MCF 10A (cell line): Measurements from ENCODE around the gene CCDC97. TPM values are rescaled to one million over a fixed set of nuclear protein-coding genes. Genes with fewer than 3 reads are reported as not detected.
A peak's percentile ranks its signal among the peaks of the same experiment; 100 is the strongest.

Source experiments
- BruUV-seq: library from RNA; stranded (reverse); fragments of 400-500 nt; replicated peaks from 2 replicates; lab custom pipeline; 2021; lab: Mats Ljungman, UMichigan
- CTCF ChIA-PET: fragments of 300-600 bp; sonication (Branson Sonifier 250); formaldehyde crosslinking; extraction: SDS; loops from one replicate; lab custom pipeline; 2021; ENCODE audit warnings: antibody characterized with exemption, inconsistent platforms; lab: Yijun Ruan, JAX
- POLR2A ChIA-PET: fragments of 300-600, 350-650 bp; sonication (Branson Sonifier 250); formaldehyde crosslinking; extraction: SDS; loops from one replicate; lab custom pipeline; 2020; ENCODE audit warnings: antibody characterized with exemption, inconsistent platforms; lab: Yijun Ruan, JAX
- DNase-seq: peaks from one replicate; pipeline ENCODE4 v3.0.0-alpha.2; 2018; ENCODE audit not compliant: unreplicated experiment
- H3K27ac Mint-ChIP-seq: one replicate; pipeline ENCODE4 v1.8.0; 2022; ENCODE audit warnings: mild to moderate bottlenecking, low read depth, mixed read lengths; ENCODE audit not compliant: unreplicated experiment
- H3K27me3 Mint-ChIP-seq: one replicate; pipeline ENCODE4 v1.8.0; 2022; ENCODE audit warnings: mixed read lengths; ENCODE audit not compliant: insufficient read depth, unreplicated experiment
- H3K36me3 Mint-ChIP-seq: one replicate; pipeline ENCODE4 v1.8.0; 2022; ENCODE audit warnings: mild to moderate bottlenecking, moderate library complexity, mixed read lengths; ENCODE audit not compliant: insufficient read depth, unreplicated experiment
- H3K4me1 Mint-ChIP-seq: one replicate; pipeline ENCODE4 v1.8.0; 2022; ENCODE audit warnings: mixed read lengths; ENCODE audit not compliant: insufficient read depth, unreplicated experiment
- H3K4me3 Mint-ChIP-seq: one replicate; pipeline ENCODE4 v1.8.0; 2022; ENCODE audit warnings: mild to moderate bottlenecking, moderate library complexity, mixed read lengths; ENCODE audit not compliant: unreplicated experiment
- H3K9me3 Mint-ChIP-seq: one replicate; pipeline ENCODE4 v1.8.0; 2022; ENCODE audit warnings: mixed read lengths; ENCODE audit not compliant: unreplicated experiment
- CTCF ChIP-seq: fragments of 200-600 bp; IDR thresholded peaks from one replicate; pipeline ENCODE4 v1.8.0; 2022; ENCODE audit warnings: antibody characterized with exemption, mild to moderate bottlenecking; ENCODE audit not compliant: unreplicated experiment
- intact Hi-C: fragments of 100-400 bp; cut with micrococcal nuclease; formaldehyde crosslinking; loops from 2 replicates; pipeline ENCODE4 v1.14.1; 2022
- total RNA-seq: library from RNA; stranded (reverse); gene quantifications from 2 replicates; pipeline ENCODE4 v1.2.3, GENCODE V29; 2022

CCDC97 gene
- total RNA-seq, 1 experiment from 2014 or later = 25.0 TPM

- peak; percentile 100 for DNase-seq
- H3K4me3 Mint-ChIP-seq = peak within 1 kb of the TSS; percentile 89
- peaks cover 67% of the 10 kb centered on the region for H3K36me3 Mint-ChIP-seq
- CTCF ChIA-PET = interaction anchor here (0.7 to 10.5 kb wide), 7 partner anchors 15 to 289 kb away, joined by 3 to 137 read pairs (median 5); partner anchors contain the start of genes AXL and B9D2
- H3K4me1 Mint-ChIP-seq = peaks cover 42% of the 10 kb centered on the region
- H3K27me3 Mint-ChIP-seq = no peaks in the 10 kb centered on the region
- TF ChIP-seq CTCF = peak; percentile 25
- no peaks in the 10 kb centered on the region for H3K9me3 Mint-ChIP-seq
- H3K27ac Mint-ChIP-seq = peak within 1 kb of the TSS; percentile 100
- POLR2A ChIA-PET = interaction anchor here (0.6 to 13.4 kb wide), 48 partner anchors 9 to 1294 kb away, joined by 3 to 345 read pairs (median 4); partner anchors contain the start of genes ACTMAP, AXL, B9D2 and CCDC97
- no TSS peak for BruUV-seq
- intact Hi-C loops = loop anchor here (2.0 to 5.0 kb wide), 4 partner anchors 45 to 597 kb away; partner anchors contain the start of genes AXL and TGFB1
These were observed 46.0 kb upstream of the CCDC97 start, which contains the start of gene HNRNPUL1 for GRCh38 chr19:41263850-41264580. Gene HNRNPUL1, plus strand, starts transcription at chr19:41264372. Its CDS starts 132 bp downstream, at chr19:41264504.

GRCh38 chr19:41264581-41265394, 45.2 kb upstream of the CCDC97 start:
- BruUV-seq = no TSS peak
- Mint-ChIP-seq H3K4me3 (peak overlapping the region; percentile 89), H3K4me1 (peaks cover 42% of the 10 kb centered on the region), H3K9me3 (no peaks in the 10 kb centered on the region), H3K27me3 (no peaks in the 10 kb centered on the region), H3K36me3 (peaks cover 73% of the 10 kb centered on the region), H3K27ac (peak overlapping the region; percentile 100)
- no peak for TF ChIP-seq CTCF
- intact Hi-C loops = loop anchor here (5.0 kb wide), 2 partner anchors 88 to 597 kb away; partner anchors contain the start of gene TGFB1
- POLR2A ChIA-PET = interaction anchor here (0.6 to 13.4 kb wide), 40 partner anchors 9 to 1295 kb away, joined by 3 to 345 read pairs (median 6); partner anchors contain the start of genes ACTMAP, AXL, B9D2 and CCDC97
- CTCF ChIA-PET = interaction anchor here (0.6 to 10.5 kb wide), 7 partner anchors 26 to 598 kb away, joined by 3 to 137 read pairs (median 9); partner anchors contain the start of gene AXL
- DNase-seq = peak; percentile 60

DNA sequence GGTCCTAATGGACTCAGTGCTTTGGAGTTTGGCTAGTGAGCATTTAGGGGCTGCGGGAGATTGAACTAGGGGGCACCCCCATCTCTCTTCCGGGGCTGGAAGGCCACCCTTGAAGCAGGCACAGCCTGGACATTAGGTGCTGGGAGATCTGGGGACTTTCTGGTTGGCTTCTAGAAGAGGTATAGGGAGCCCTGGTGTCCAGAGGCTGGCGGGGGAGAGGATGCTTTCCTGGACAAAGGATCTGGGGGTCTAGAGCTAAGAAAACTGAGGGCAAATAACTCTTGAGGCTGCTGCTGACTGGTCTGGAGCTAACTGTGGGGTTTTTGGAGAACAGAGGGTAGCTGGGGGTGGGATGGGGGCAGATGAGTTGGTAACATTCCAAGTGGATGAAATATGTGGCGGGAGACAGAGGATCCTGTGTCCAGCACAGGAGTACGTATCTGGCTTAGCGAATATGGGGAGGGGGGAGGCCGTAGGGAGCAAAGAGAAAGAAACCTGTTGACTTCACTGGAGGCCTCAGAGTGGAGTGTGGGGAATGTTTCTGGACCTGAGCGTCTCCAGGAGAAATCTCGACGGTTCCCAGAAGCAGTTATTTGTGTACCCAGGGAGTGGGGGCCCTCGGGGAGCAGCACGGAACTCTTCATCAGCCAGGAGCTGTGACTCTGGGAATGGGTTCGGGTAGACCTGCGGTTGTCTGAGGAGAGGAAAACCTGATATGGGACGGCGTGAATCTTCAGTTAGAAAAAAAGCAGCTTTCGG, 44.4 kb upstream of the CCDC97 start:
- Mint-ChIP-seq H3K27ac (peak overlapping the region; percentile 100), H3K27me3 (no peaks in the 10 kb centered on the region), H3K4me3 (peak overlapping the region; percentile 89), H3K4me1 (peaks cover 42% of the 10 kb centered on the region), H3K9me3 (no peaks in the 10 kb centered on the region), H3K36me3 (peaks cover 73% of the 10 kb centered on the region)
- ChIA-PET POLR2A (interaction anchor here (0.7 to 13.4 kb wide), 14 partner anchors 8 to 174 kb away, joined by 3 to 345 read pairs (median 6); partner anchors contain the start of genes AXL, B9D2, CCDC97 and DMAC2), CTCF (interaction anchor here (0.6 to 10.5 kb wide), 6 partner anchors 43 to 1806 kb away, joined by 3 to 137 read pairs (median 3); no protein-coding TSS in a partner anchor)
- no peak for TF ChIP-seq CTCF
- intact Hi-C loops = no loop called here
- no TSS peak for BruUV-seq
- peak; percentile 22 for DNase-seq
